ENCODE results near the gene ARMC7.

- TF ChIP-seq CTCF (IDR thresholded peaks at IDR 0.05; ENCODE audit: poor library complexity, severe bottlenecking) (no peak), EZH2 (IDR thresholded peaks at IDR 0.05; ENCODE audit: borderline replicate concordance, insufficient read depth, low read length, poor library complexity, severe bottlenecking) (no peak)
Observed at GRCh38 chr17:75135946-75136345, 26.2 kb downstream of the ARMC7 start.

Measured in neural cell (in vitro differentiated cells).